Amniotic epithelial cell (primary cell): ENCODE measurements around the gene PTK6.
"Not testable (repeated sequence)": the region's sequence is repeated elsewhere in the genome, so short reads cannot be mapped to it uniquely, and the experiment has no call there.

Experiments used
- DNase-seq: peaks from one replicate; pipeline ENCODE4 v3.0.0-alpha.2; 2010; ENCODE audit warnings: low read depth

PTK6 gene

GRCh38 chr20:63493563-63494020 lies 43.6 kb downstream of the PTK6 start:
- no peak for DNase-seq

GRCh38 chr20:63492982-63493381 lies 44.2 kb downstream of the PTK6 start:
- DNase-seq: no peak

GRCh38 chr20:63492518-63492917 lies 44.7 kb downstream of the PTK6 start:
- DNase-seq: no peak

- DNase-seq: no peak
Measured at GRCh38 chr20:63491635-63492230, 45.4 kb downstream of the PTK6 start.

- DNase-seq: no peak
Measured at GRCh38 chr20:63491078-63491477, 46.1 kb downstream of the PTK6 start.

GRCh38 chr20:63490416-63490815 lies 46.8 kb downstream of the PTK6 start:
- no peak for DNase-seq

- DNase-seq: no peak
Measured at GRCh38 chr20:63488315-63489251, 48.6 kb downstream of the PTK6 start.

- DNase-seq: no peak
Measured at GRCh38 chr20:63487781-63488241, 49.4 kb downstream of the PTK6 start.

- DNase-seq: no peak
Measured at GRCh38 chr20:63487116-63487764, 49.9 kb downstream of the PTK6 start.

- DNase-seq: no peak
Measured at GRCh38 chr20:63486300-63486855, 50.8 kb downstream of the PTK6 start.

- no peak for DNase-seq
Measured at GRCh38 chr20:63484651-63485403, 52.3 kb downstream of the PTK6 start.

GRCh38 chr20:63484236-63484635 lies 52.9 kb downstream of the PTK6 start:
- no peak for DNase-seq

GRCh38 chr20:63483834-63484233 lies 53.3 kb downstream of the PTK6 start:
- no peak for DNase-seq

- no peak for DNase-seq
Measured at GRCh38 chr20:63482021-63482587, 55.1 kb downstream of the PTK6 start.

- DNase-seq: no peak
Measured at GRCh38 chr20:63481503-63481902, 55.7 kb downstream of the PTK6 start.

GRCh38 chr20:63479695-63480419 lies 57.3 kb downstream of the PTK6 start:
- DNase-seq: not testable (repeated sequence)

- DNase-seq: no peak
Measured at GRCh38 chr20:63478346-63479302, 58.6 kb downstream of the PTK6 start.
